Adrenal gland (tissue), 5 donors: Measurements from ENCODE around the gene VPREB1.

Experiments
- POLR2A ChIP-seq, 2 donors: fragments of 450-650 bp; IDR thresholded peaks; one replicate each; pipeline ENCODE4 v1.6.1; 2017; ENCODE audit warnings: antibody characterized with exemption in 2 of 2, mild to moderate bottlenecking in 2 of 2, moderate library complexity in 1 of 2
- TF ChIP-seq, protein P1 (sequence below), 6 experiments: fragments of 450-650 bp in 4 of 6; fragments of 200-600 bp in 2 of 6; sonication (generic) in 1 of 6; IDR thresholded peaks; 1 replicate in 5 of 6; 2 replicates in 1 of 6; pipeline versions ENCODE4 v1.5.1 to v1.8.0; 2016 to 2021; ENCODE audit warnings: antibody characterized with exemption in 6 of 6, mild to moderate bottlenecking in 2 of 6, moderate library complexity in 1 of 6
- donor health status: DM: no; HTN: no; CAD: no.

DNA sequence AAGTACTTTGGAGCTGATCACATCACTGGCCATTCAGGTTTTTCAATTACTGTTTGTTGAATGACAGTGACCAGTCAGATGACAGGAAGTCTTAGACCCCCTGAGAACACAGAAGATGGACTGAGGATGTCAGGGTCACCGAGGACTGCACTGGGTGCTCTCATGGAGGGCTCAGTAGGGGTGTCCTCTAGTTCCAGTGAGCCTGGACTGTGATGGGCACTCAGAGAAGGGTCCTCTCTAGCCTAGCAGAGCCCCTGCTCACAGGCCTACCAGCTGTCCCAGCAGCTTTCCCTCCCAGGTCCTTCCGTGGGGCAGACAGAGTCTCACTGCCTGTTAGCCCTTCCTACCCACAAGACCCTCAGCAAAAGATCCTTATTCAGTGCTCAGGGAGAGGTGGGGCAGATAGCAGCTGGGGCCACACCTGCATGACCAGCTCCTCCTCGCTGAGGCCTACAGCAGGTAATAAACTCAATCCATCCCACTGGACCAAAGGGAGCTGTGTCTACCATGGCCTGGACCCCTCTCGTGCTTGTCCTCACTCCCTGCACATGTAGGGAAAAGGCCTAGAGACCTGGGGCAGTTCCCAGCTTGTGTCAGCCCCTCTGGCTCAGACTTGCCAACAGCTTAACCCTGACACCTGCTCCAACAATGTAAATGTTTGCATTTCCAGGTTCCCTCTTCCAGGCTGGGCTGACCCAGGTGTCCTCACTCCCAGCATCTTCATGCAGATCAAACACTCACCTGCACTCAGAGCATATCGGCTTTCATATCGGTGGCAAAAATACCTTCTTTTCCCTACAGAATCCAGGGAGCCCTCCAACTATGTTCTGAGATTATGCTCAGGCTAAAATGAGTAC lies 25.2 kb upstream of the VPREB1 start:
- no peak for TF ChIP-seq POLR2A (IDR thresholded peaks at IDR 0.05)
- TF ChIP-seq, protein P1, sequence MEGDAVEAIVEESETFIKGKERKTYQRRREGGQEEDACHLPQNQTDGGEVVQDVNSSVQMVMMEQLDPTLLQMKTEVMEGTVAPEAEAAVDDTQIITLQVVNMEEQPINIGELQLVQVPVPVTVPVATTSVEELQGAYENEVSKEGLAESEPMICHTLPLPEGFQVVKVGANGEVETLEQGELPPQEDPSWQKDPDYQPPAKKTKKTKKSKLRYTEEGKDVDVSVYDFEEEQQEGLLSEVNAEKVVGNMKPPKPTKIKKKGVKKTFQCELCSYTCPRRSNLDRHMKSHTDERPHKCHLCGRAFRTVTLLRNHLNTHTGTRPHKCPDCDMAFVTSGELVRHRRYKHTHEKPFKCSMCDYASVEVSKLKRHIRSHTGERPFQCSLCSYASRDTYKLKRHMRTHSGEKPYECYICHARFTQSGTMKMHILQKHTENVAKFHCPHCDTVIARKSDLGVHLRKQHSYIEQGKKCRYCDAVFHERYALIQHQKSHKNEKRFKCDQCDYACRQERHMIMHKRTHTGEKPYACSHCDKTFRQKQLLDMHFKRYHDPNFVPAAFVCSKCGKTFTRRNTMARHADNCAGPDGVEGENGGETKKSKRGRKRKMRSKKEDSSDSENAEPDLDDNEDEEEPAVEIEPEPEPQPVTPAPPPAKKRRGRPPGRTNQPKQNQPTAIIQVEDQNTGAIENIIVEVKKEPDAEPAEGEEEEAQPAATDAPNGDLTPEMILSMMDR (IDR thresholded peaks at IDR 0.05), result no peak
